ENCODE measurements around the gene EYS.

- TF ChIP-seq CTCF (IDR thresholded peaks at IDR 0.05; ENCODE audit: low read depth, low read length) (no peak), POLR2A (IDR thresholded peaks at IDR 0.05; ENCODE audit: extremely low read depth, insufficient read length) (no peak), MAX (IDR thresholded peaks at IDR 0.05; ENCODE audit: low read depth, low read length) (no peak)
These were observed 160.1 kb downstream of the EYS start for GRCh38 chr6:65546894-65547293.
